Tibial nerve (tissue), 4 donors: ENCODE measurements around the gene ADCY2.

ENCODE experiments used
- CTCF ChIP-seq, 5 experiments: fragments of 200-600 bp in 3 of 5; fragments of 450-650 bp in 2 of 5; sonication (generic) in 3 of 5; IDR thresholded peaks; one replicate each; pipeline ENCODE4 v1.5.1; 2016 to 2019; ENCODE audit warnings: antibody characterized with exemption in 5 of 5, mild to moderate bottlenecking in 3 of 5, moderate library complexity in 2 of 5
- EP300 ChIP-seq, 2 donors: sonication (generic); formaldehyde crosslinking; IDR thresholded peaks; one replicate each; pipeline ENCODE4 v1.6.1; 2017; ENCODE audit warnings: antibody characterized with exemption in 2 of 2, mild to moderate bottlenecking in 1 of 2

GRCh38 chr5:7867260-7867659 is 471.3 kb downstream of the ADCY2 start:
- TF ChIP-seq CTCF (IDR thresholded peaks at IDR 0.05): no peak
- no peak for TF ChIP-seq EP300 (IDR thresholded peaks at IDR 0.05)
